Measurements from ENCODE around the gene RARB.

Gene RARB

GRCh38 chr3:25508901-25509300 lies 80.8 kb downstream of the RARB start:
- CTCF ChIA-PET: interaction anchor here (1.5 to 2.4 kb wide), 2 partner anchors 9 to 16 kb away, joined by 3 to 6 read pairs; no protein-coding TSS in a partner anchor
- no peak for DNase-seq (ENCODE audit: extremely low spot score)

GRCh38 chr3:25510797-25511196 lies 82.7 kb downstream of the RARB start:
- CTCF ChIA-PET: interaction anchor here (2.4 kb wide), 1 partner anchor 11 kb away, joined by 6 read pairs; no protein-coding TSS in a partner anchor
- POLR2A ChIA-PET: no interaction called here
- no peak for TF ChIP-seq CTCF (IDR thresholded peaks at IDR 0.05; ENCODE audit: control extremely low read depth, extremely low read depth, low read depth, missing control alignments)
- no peak for DNase-seq (ENCODE audit: extremely low spot score)

More at GRCh38 chr3:25508901-25509300, 80.8 kb downstream of the RARB start:
- no peak for TF ChIP-seq CTCF (IDR thresholded peaks at IDR 0.05; ENCODE audit: control extremely low read depth, extremely low read depth, low read depth, missing control alignments)
- POLR2A ChIA-PET: no interaction called here

GRCh38 chr3:25511972-25512721 lies 84.1 kb downstream of the RARB start:
- no peak for DNase-seq (ENCODE audit: extremely low spot score)
- TF ChIP-seq CTCF (IDR thresholded peaks at IDR 0.05; ENCODE audit: control extremely low read depth, extremely low read depth, low read depth, missing control alignments): no peak
- ChIA-PET POLR2A (no interaction called here), CTCF (no interaction called here)

GRCh38 chr3:25513642-25514266 lies 85.7 kb downstream of the RARB start:
- ChIA-PET POLR2A (no interaction called here), CTCF (interaction anchor here (1.0 to 1.3 kb wide), 2 partner anchors 11 to 20 kb away, joined by 3 to 4 read pairs; no protein-coding TSS in a partner anchor)
- no peak for DNase-seq (ENCODE audit: extremely low spot score)
- no peak for TF ChIP-seq CTCF (IDR thresholded peaks at IDR 0.05; ENCODE audit: control extremely low read depth, extremely low read depth, low read depth, missing control alignments)

- no peak for TF ChIP-seq CTCF (IDR thresholded peaks at IDR 0.05; ENCODE audit: control extremely low read depth, extremely low read depth, low read depth, missing control alignments)
- ChIA-PET POLR2A (no interaction called here), CTCF (interaction anchor here (0.6 kb wide), 1 partner anchor 18 kb away, joined by 3 read pairs; no protein-coding TSS in a partner anchor)
Observed at GRCh38 chr3:25515171-25515570, 87.1 kb downstream of the RARB start.

GRCh38 chr3:25520926-25521559 lies 93.0 kb downstream of the RARB start:
- DNase-seq (ENCODE audit: extremely low spot score): no peak
- CTCF ChIA-PET: interaction anchor here (1.0 to 1.7 kb wide), 4 partner anchors 12 to 23 kb away, joined by 3 to 7 read pairs (median 4); no protein-coding TSS in a partner anchor
- POLR2A ChIA-PET: no interaction called here
- no peak for TF ChIP-seq CTCF (IDR thresholded peaks at IDR 0.05; ENCODE audit: control extremely low read depth, extremely low read depth, low read depth, missing control alignments)

More at GRCh38 chr3:25515171-25515570, 87.1 kb downstream of the RARB start:
- no peak for DNase-seq (ENCODE audit: extremely low spot score)

All from GM10248 (cell line).